Activated T-helper 1 cell treated with anti-CD3 and anti-CD28 coated beads, Interleukin-12 subunit alpha, Interleukin-12 subunit beta, Interleukin-2, Interleukin-4 antibody, amounts not matched to agents 30 ng/mL and 10 ng/mL and 1 ng/mL, durations not matched to agents 14 hours and 24 hours and 36 hours (primary cell): Measurements from ENCODE around the gene IVD. TPM values are rescaled to one million over a fixed set of nuclear protein-coding genes. Genes with fewer than 3 reads are reported as not detected.

Experiments
- DNase-seq: peaks from one replicate; pipeline ENCODE4 v3.0.0; 2021; ENCODE audit warnings: low spot score
- H3K27ac Mint-ChIP-seq: one replicate; pipeline ENCODE4 v1.8.0; 2021; ENCODE audit warnings: mild to moderate bottlenecking, mixed read lengths
- H3K27me3 Mint-ChIP-seq: one replicate; pipeline ENCODE4 v1.8.0; 2022; ENCODE audit warnings: mild to moderate bottlenecking, moderate library complexity, mixed read lengths; ENCODE audit not compliant: insufficient read depth
- H3K36me3 Mint-ChIP-seq: one replicate; pipeline ENCODE4 v1.8.0; 2021; ENCODE audit warnings: low read depth, mixed read lengths
- H3K4me1 Mint-ChIP-seq: one replicate; pipeline ENCODE4 v1.8.0; 2021; ENCODE audit warnings: low read depth, mixed read lengths
- H3K4me3 Mint-ChIP-seq: one replicate; pipeline ENCODE4 v1.8.0; 2021; ENCODE audit warnings: mild to moderate bottlenecking, moderate library complexity, mixed read lengths
- H3K9me3 Mint-ChIP-seq: one replicate; pipeline ENCODE4 v1.8.0; 2021; ENCODE audit warnings: mixed read lengths
- intact Hi-C: fragments of 100-400 bp; cut with micrococcal nuclease; formaldehyde crosslinking; loops from one replicate; pipeline ENCODE4 v1.15.1; 2024
- total RNA-seq: library from RNA; stranded (reverse); gene quantifications from 2 replicates; pipeline ENCODE4 v1.2.3, GENCODE V29; 2022

Gene IVD
- total RNA-seq, 1 donor from 2014 or later, result 59.6 TPM

- no peak for DNase-seq
- H3K4me3 Mint-ChIP-seq, result no peak overlapping the region
- H3K9me3 Mint-ChIP-seq, result no peaks in the 10 kb centered on the region
- peaks cover 18% of the 10 kb centered on the region for H3K4me1 Mint-ChIP-seq
- intact Hi-C loops, result no loop called here
- peaks cover 30% of the 10 kb centered on the region for H3K36me3 Mint-ChIP-seq
- no peaks in the 10 kb centered on the region for H3K27me3 Mint-ChIP-seq
- no peak overlapping the region for H3K27ac Mint-ChIP-seq
These were observed 4.9 kb downstream of the IVD start for GRCh38 chr15:40410476-40410875.

GRCh38 chr15:40412095-40412759, 6.6 kb downstream of the IVD start:
- intact Hi-C loops, result no loop called here
- Mint-ChIP-seq H3K27ac (no peak overlapping the region), H3K4me1 (peaks cover 14% of the 10 kb centered on the region)

DNA sequence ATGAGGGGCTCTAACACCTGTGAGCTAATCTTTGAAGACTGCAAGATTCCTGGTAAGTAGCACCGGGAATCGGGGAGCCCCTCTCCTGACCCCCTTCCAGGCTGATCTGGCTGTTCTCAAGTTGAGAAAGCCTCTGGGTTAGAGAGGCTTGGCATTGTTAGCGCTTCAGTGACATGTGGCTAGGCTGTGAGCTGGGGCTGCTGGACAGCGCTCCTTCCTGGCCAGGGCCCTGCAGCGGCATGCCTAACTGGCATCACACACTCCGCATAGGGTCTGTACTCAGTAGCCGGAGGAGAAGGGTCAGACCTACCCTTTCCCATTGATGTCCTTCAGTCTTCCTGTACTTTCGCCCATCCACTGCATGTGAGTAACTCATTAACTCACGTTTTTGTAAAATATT, 7.4 kb downstream of the IVD start:
- Mint-ChIP-seq H3K4me1 (peaks cover 9% of the 10 kb centered on the region), H3K36me3 (peaks cover 34% of the 10 kb centered on the region), H3K9me3 (no peaks in the 10 kb centered on the region), H3K27me3 (no peaks in the 10 kb centered on the region), H3K4me3 (no peak overlapping the region), H3K27ac (no peak overlapping the region)
- DNase-seq, result no peak
- intact Hi-C loops, result no loop called here

More at GRCh38 chr15:40412095-40412759, 6.6 kb downstream of the IVD start:
- Mint-ChIP-seq H3K9me3 (no peaks in the 10 kb centered on the region), H3K36me3 (peaks cover 32% of the 10 kb centered on the region), H3K27me3 (no peaks in the 10 kb centered on the region), H3K4me3 (no peak overlapping the region)
- DNase-seq, result no peak

DNA sequence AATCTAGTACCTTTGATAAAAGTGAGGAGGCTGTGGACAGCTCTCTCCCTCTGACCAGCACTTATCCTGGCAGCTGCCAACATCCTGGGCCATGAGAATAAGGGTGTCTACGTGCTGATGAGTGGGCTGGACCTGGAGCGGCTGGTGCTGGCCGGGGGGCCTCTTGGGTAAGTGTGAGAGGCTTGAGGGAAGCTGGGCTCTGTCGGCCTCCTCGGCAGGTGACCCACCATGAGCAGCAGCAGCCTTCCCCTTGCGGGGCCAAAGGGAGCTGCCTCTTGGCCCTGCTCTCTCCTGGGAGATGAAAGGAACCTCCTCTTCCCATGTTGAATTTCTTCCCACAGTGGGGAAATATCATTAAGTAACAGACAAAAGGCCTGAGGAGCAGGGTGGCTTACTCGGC, 9.2 kb downstream of the IVD start:
- Mint-ChIP-seq H3K36me3 (peaks cover 34% of the 10 kb centered on the region), H3K4me1 (no peaks in the 10 kb centered on the region), H3K9me3 (no peaks in the 10 kb centered on the region), H3K27me3 (no peaks in the 10 kb centered on the region), H3K27ac (peak overlapping the region; percentile 44), H3K4me3 (no peak overlapping the region)
- no peak for DNase-seq
- intact Hi-C loops, result no loop called here

DNA sequence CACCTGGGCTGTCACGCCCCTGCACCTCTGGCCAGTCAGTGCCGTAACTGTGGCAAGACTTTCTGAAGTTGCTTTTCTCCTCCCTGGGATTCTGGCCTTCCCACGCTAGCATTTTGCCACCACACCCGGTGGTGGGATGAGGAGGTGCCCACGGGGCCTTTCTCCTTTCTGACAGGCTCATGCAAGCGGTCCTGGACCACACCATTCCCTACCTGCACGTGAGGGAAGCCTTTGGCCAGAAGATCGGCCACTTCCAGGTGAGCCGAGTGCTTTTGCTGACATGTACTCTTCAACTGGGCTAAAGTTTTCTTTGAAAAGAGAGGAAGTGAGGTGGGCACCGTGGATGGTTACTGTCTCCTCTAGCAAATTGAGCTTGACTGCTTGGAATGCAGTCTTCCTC, 9.6 kb downstream of the IVD start:
- no peak for DNase-seq
- Mint-ChIP-seq H3K27ac (peak overlapping the region; percentile 44), H3K27me3 (no peaks in the 10 kb centered on the region), H3K36me3 (peaks cover 34% of the 10 kb centered on the region), H3K9me3 (no peaks in the 10 kb centered on the region), H3K4me3 (no peak overlapping the region), H3K4me1 (no peaks in the 10 kb centered on the region)
- intact Hi-C loops, result no loop called here

DNA sequence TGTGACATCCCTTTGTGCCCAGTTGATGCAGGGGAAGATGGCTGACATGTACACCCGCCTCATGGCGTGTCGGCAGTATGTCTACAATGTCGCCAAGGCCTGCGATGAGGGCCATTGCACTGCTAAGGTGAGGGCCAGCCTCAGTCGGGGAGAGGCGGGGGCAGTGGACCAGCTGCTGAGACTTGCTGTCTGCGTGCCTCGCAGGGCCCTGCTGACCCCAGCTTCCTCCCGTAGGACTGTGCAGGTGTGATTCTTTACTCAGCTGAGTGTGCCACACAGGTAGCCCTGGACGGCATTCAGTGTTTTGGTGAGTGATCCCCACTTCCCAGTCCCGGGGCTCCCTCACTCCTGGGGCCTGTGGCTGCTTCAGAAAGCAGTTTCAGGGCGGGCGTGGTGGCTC, 10.5 kb downstream of the IVD start:
- Mint-ChIP-seq H3K27ac (no peak overlapping the region), H3K27me3 (no peaks in the 10 kb centered on the region), H3K4me3 (no peak overlapping the region), H3K9me3 (no peaks in the 10 kb centered on the region), H3K36me3 (peaks cover 30% of the 10 kb centered on the region), H3K4me1 (no peaks in the 10 kb centered on the region)
- intact Hi-C loops, result no loop called here
- DNase-seq, result no peak

DNA sequence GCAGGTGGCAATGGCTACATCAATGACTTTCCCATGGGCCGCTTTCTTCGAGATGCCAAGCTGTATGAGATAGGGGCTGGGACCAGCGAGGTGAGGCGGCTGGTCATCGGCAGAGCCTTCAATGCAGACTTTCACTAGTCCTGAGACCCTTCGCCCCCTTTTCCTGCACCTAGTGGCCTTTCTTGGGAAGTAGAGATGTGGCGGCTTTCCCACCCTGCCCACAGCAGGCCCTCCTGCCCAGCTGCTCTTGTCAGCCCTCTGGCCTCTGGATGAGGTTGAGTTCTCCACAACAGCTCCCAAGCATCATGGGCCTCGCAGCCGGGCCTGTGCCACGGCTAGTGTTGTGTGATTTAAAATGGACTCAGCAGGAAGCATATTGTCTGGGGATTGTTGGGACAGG, 12.5 kb downstream of the IVD start:
- Mint-ChIP-seq H3K36me3 (peaks cover 16% of the 10 kb centered on the region), H3K4me3 (no peak overlapping the region), H3K9me3 (no peaks in the 10 kb centered on the region), H3K27me3 (no peaks in the 10 kb centered on the region), H3K27ac (no peak overlapping the region), H3K4me1 (no peaks in the 10 kb centered on the region)
- DNase-seq, result no peak
- intact Hi-C loops, result no loop called here

- Mint-ChIP-seq H3K27ac (no peak overlapping the region), H3K4me3 (no peak overlapping the region), H3K27me3 (no peaks in the 10 kb centered on the region), H3K9me3 (no peaks in the 10 kb centered on the region), H3K4me1 (no peaks in the 10 kb centered on the region), H3K36me3 (peaks cover 7% of the 10 kb centered on the region)
- intact Hi-C loops, result loop anchor here (5.0 to 10.0 kb wide), 2 partner anchors 38 to 205 kb away; partner anchors contain the start of gene KNSTRN
- no peak for DNase-seq
These were observed 14.6 kb downstream of the IVD start for GRCh38 chr15:40420071-40420713.

DNA sequence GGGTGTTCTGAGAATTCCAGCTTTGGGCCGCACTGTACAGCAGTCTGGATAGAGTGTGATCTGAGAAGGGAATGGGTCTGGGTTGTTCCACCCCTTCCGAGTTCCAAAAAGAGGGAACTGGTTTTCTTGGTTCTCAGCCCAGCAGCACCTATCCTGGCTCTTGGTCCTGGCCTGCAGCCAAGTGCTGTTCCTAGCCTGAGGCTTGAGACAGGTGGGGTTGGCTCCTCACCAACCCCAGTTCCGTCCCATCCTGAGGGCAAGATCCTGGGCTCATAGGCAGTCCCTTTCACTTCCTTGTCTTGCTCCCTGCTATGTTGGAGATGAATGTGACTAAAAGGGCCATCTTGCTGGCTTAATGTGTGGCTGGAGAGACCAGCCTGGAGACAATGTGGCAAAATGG, 15.2 kb downstream of the IVD start:
- no peak for DNase-seq
- Mint-ChIP-seq H3K27ac (no peak overlapping the region), H3K4me1 (no peaks in the 10 kb centered on the region), H3K36me3 (peaks cover 3% of the 10 kb centered on the region), H3K9me3 (no peaks in the 10 kb centered on the region), H3K27me3 (no peaks in the 10 kb centered on the region), H3K4me3 (no peak overlapping the region)
- intact Hi-C loops, result loop anchor here (5.0 to 10.0 kb wide), 2 partner anchors 38 to 206 kb away; partner anchors contain the start of gene KNSTRN

DNA sequence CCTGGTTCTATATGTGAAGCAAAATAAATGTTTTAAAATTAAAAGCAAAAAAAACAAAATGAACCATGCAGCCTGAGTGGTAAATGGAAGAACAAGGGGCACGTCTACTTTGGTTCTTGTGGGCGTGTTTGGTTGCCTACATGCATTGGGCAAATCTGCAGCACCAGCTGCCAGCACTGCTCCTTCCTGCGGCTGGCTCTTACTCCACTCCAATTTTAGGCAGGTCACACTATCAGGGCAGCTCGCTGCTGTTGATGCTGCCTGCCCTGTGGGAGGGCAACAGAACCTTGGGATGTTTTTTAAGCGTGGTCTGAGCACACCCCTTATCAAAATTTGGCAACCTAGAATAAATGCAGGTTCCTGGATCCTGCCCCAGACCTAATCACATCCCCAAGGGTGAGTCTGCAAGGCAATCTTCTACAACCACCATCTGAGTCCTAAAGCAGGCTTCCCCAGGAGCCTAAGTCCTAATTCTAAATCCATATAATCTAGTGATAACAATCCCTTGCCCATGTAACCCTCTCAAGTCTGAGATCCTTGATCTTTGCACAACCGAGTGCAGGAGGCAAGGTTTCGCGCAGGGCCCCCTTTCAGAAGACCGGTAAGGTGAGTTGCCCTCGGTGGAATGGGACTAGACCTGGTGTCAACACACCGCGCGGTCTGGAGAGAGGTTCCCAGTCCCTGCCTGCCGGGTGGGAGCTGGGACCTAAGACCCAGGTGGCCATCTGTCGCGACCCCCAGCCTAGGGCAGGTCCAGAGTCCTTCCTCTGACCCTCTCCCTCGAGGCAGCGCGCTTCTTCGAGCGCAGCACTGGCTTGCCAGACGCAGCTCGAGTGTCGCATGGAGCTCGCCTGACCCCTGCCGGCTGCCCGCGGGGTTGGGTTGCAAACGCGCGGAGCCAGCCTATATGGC, 15.9 kb downstream of the IVD start:
- H3K36me3 Mint-ChIP-seq, result peaks cover 3% of the 10 kb centered on the region
- H3K27ac Mint-ChIP-seq, result no peak overlapping the region
- no peaks in the 10 kb centered on the region for H3K4me1 Mint-ChIP-seq
- intact Hi-C loops, result loop anchor here (1.0 to 10.0 kb wide), 7 partner anchors 16 to 207 kb away; partner anchors contain the start of genes IVD and KNSTRN
- H3K27me3 Mint-ChIP-seq, result no peaks in the 10 kb centered on the region
- H3K4me3 Mint-ChIP-seq, result no peak overlapping the region
- peak; percentile 72 for DNase-seq
- no peaks in the 10 kb centered on the region for H3K9me3 Mint-ChIP-seq

DNA sequence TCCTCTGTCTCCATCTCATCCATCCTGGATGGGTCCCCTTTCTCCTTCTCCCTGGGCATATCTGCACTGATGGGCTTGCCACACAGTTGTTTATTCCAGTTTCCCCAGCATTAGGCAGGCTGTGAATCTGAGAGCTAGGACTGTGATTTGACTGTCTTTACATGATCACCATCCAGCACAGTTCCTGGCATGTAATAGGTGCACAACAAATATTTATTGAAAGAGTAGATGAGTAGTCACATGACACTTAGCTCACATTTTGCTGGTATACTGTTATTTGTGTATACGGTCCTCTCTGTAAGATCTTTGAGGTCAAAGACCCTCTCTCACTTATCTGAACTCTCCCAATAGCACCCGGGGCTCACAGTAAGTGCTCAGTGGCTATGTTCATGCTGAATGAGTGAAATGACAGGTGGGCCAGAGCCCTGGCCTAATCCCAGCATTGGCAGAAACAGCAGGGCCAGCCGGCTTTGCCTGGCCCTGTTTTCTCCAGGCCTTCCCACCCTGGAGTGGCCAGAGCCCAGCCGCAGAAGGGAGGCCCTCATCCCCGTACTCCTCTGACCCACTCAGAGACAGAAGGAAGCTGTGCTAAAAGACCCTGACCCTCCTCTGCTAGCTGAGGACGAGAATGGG, 19.0 kb downstream of the IVD start:
- H3K4me3 Mint-ChIP-seq, result no peak overlapping the region
- peaks cover 2% of the 10 kb centered on the region for H3K27me3 Mint-ChIP-seq
- no peaks in the 10 kb centered on the region for H3K4me1 Mint-ChIP-seq
- no peaks in the 10 kb centered on the region for H3K9me3 Mint-ChIP-seq
- no peak for DNase-seq
- no peaks in the 10 kb centered on the region for H3K36me3 Mint-ChIP-seq
- no peak overlapping the region for H3K27ac Mint-ChIP-seq
- intact Hi-C loops, result loop anchor here (5.0 to 10.0 kb wide), 2 partner anchors 42 to 210 kb away; partner anchors contain the start of gene KNSTRN

DNA sequence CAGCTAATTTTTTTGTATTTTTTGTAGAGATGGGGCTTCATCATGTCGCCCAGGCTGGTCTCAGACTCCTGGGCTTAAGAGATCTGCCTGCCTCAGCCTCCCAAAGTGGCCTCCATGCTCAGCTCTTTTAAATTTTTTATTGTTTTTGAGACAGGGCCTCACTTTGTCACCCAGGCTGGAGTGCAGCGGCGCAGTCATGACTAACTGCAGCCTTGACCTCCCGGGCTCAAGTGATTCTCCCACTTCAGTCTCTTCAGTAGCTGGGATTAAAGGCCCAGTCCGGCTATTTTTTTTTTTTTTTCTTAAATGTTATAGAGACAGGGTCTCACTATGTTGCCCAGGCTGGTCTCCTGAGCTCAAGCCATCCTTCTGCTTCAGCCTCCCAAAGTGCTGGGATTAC, 20.1 kb downstream of the IVD start:
- Mint-ChIP-seq H3K36me3 (no peaks in the 10 kb centered on the region), H3K4me1 (no peaks in the 10 kb centered on the region), H3K27ac (no peak overlapping the region), H3K4me3 (no peak overlapping the region), H3K9me3 (no peaks in the 10 kb centered on the region), H3K27me3 (peaks cover 7% of the 10 kb centered on the region)
- DNase-seq, result no peak
- intact Hi-C loops, result loop anchor here (10.0 kb wide), 1 partner anchor 211 kb away; no protein-coding TSS in a partner anchor
